T-helper 17 cell (primary cell): ENCODE measurements around the gene GRPEL1. TPM values are rescaled to one million over a fixed set of nuclear protein-coding genes. Genes with fewer than 3 reads are reported as not detected.

ENCODE experiments used
- ATAC-seq: fragments of 150-1000 bp; cut with Tn5 transposase; 2 replicates; pipeline ENCODE4 v1.10.0; 2021; ENCODE audit warnings: mild to moderate bottlenecking, moderate library complexity
- DNase-seq, 3 donors: peaks; one replicate each; pipeline versions ENCODE4 v3.0.0 to v3.0.0-alpha.2; 2020 to 2021
- H3K9me3 ChIP-seq: one replicate; pipeline ENCODE4 v1.7.0; 2013; ENCODE audit warnings: low read length, mild to moderate bottlenecking; ENCODE audit not compliant: control insufficient read depth, poor library complexity, severe bottlenecking
- H3K27ac Mint-ChIP-seq: one replicate; pipeline ENCODE4 v1.8.0; 2022; ENCODE audit warnings: mild to moderate bottlenecking, moderate library complexity, mixed read lengths
- H3K27me3 Mint-ChIP-seq: one replicate; pipeline ENCODE4 v1.8.0; 2022; ENCODE audit warnings: mixed read lengths
- H3K36me3 Mint-ChIP-seq: one replicate; pipeline ENCODE4 v1.8.0; 2022; ENCODE audit warnings: low read depth, mixed read lengths
- H3K4me1 Mint-ChIP-seq: one replicate; pipeline ENCODE4 v1.8.0; 2022; ENCODE audit warnings: mild to moderate bottlenecking, mixed read lengths
- H3K4me3 Mint-ChIP-seq: one replicate; pipeline ENCODE4 v1.8.0; 2022; ENCODE audit warnings: mild to moderate bottlenecking, moderate library complexity, mixed read lengths
- total RNA-seq, 4 donors: library from RNA in 2 of 4; stranded (reverse) in 2 of 4; gene quantifications; one replicate each; pipeline ENCODE4 v1.2.3 and lab custom pipeline; 2022 to 2026

The GRPEL1 gene
- 10 to 100 TPM; 45.8 to 47.1 TPM for total RNA-seq
- total RNA-seq (lab: John Stamatoyannopoulos, UW) = 69.1 to 73.1 reads per million in 2 donors

DNA sequence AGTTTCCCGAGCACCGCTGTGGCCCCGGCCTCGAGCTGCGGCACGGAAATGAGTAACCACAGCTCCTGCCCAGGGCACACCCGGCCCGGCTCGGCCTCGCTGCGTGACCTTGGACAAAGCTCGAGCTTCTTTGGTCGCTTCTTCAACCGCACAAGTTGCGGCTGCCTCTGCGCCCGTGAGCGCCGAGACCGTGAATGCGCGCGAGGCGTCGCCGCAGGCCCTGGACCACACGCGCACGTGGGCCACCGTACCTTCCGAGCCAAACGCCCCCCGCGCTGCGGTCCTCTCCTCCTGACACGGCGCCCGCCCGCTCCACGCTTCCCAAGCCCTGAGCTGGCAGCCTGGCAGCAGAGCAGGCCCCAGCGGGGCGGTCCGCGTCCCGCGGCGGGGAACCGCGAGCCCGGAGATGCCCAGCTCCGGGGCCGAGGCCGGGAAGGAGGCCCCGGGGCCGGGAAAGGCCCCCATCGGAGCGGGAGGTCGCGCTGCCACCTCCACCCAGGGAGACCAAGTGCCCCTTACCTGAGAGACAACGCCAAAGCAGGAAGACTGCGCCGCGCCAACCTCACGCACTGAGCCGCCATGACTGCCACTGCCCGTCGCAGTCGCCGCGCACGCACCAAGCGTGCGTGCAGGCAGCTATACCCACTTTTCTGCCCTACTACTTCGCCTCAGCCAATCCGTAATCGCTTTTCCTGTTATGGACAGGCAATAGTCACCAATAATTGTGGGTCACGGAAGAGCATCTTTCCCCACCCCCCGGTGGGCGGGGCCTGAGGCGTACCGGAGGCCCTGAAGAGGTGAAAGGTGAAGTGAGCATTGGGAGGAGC is at the start of gene GRPEL1:
Gene GRPEL1, minus strand, starts transcription at position 613 of the 827 bp plus-strand sequence. Its CDS starts 32 bp downstream, at position 581.
- DNase-seq = peak; percentile 37 to 100 (median 100)
- Mint-ChIP-seq H3K27me3 (peaks cover 5% of the 10 kb centered on the region), H3K36me3 (peaks cover 3% of the 10 kb centered on the region), H3K4me1 (peaks cover 33% of the 10 kb centered on the region), H3K4me3 (peak within 1 kb of the TSS; percentile 96), H3K27ac (peak within 1 kb of the TSS; percentile 95)
- no peaks in the 10 kb centered on the region for H3K9me3 ChIP-seq
- ATAC-seq = peak; percentile 91

DNA sequence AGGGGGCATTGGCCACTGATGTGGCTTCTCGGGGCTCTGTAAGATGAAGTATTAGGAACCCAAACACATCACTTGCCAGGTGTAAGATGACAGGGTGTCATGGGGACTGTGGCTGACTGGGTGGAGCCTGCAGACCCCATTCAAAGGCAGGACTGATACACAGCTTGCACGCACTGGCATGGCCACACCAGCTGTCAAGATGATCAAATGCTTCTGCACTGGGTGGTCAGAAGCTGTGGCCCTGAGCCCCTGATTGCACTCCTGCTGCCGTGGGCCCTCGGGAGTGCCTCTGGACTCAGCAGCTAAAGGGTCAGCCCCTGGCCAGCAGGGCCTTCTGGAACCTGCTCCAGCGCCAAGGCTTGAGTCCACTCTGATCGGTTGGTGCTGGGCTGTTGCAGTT is 48.8 kb upstream of the GRPEL1 start:
- peaks cover 4% of the 10 kb centered on the region for H3K36me3 Mint-ChIP-seq
- peaks cover 15% of the 10 kb centered on the region for H3K27me3 Mint-ChIP-seq
- H3K9me3 ChIP-seq = no peaks in the 10 kb centered on the region
- H3K4me1 Mint-ChIP-seq = no peaks in the 10 kb centered on the region
- no peak overlapping the region for H3K27ac Mint-ChIP-seq
- DNase-seq = no peak
- H3K4me3 Mint-ChIP-seq = no peak overlapping the region
- ATAC-seq = no peak

DNA sequence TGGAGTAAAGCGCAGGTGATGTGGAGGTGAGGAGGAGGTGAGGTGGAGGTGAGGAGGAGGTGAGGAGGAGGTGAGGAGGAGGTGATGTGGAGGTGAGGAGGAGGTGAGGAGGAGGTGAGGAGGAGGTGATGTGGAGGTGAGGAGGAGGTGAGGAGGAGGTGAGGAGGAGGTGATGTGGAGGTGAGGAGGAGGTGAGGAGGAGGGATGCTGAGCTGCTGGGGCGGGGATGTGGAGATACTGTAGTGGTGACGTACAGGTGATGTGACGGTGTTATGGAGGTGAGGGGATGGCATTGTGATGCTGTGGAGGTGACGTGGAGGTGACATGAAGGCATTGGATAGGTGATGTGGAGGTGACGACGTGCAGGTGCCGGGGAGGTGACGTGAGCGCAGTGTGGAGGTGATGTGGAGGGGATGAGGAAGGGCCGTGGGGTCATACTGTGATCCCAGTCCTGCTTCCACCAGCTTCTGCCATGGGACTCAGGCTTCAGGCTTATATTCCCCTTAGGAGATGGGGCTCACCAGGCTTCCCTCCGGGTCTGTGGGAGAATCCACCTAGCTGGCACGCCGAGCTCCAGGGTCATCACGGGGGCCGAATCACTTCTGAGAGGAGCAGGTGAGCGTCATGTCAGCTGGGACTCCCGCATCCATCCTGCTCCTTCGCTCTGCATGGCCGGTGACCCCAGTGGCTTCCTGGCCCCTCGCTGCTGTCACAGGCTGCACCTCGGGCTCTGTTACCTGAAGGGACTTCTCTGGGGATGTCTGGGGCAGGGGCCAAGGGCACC is 47.9 kb upstream of the GRPEL1 start:
- no peak for DNase-seq
- Mint-ChIP-seq H3K27ac (no peak overlapping the region), H3K4me1 (no peaks in the 10 kb centered on the region), H3K27me3 (peaks cover 10% of the 10 kb centered on the region), H3K4me3 (no peak overlapping the region), H3K36me3 (peaks cover 4% of the 10 kb centered on the region)
- ATAC-seq = no peak
- no peaks in the 10 kb centered on the region for H3K9me3 ChIP-seq

DNA sequence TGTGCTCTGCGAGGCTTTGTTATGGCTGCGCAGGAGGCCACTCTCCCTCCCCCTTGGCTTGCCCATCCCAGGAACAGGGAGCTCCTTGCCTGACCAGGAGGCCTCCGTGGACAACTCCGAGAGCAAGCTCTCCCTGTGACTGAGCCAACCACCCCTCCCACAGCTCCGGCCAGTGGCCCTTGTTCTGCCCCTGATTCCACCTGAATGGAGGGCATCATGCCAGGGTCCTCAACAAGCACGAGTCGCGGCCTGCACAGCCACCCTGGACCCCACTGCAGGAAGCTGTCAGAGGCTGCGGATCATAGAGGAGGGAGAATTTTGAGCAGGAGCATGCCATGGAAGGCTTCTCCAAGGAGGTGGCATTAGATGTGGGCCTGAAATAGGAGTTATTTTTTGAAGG is 44.8 kb upstream of the GRPEL1 start:
- Mint-ChIP-seq H3K36me3 (no peaks in the 10 kb centered on the region), H3K27me3 (no peaks in the 10 kb centered on the region), H3K4me1 (peaks cover 2% of the 10 kb centered on the region), H3K27ac (no peak overlapping the region), H3K4me3 (no peak overlapping the region)
- no peak for DNase-seq
- no peaks in the 10 kb centered on the region for H3K9me3 ChIP-seq
- ATAC-seq = no peak

- Mint-ChIP-seq H3K27me3 (no peaks in the 10 kb centered on the region), H3K4me1 (peaks cover 2% of the 10 kb centered on the region), H3K27ac (no peak overlapping the region), H3K36me3 (no peaks in the 10 kb centered on the region), H3K4me3 (no peak overlapping the region)
- H3K9me3 ChIP-seq = no peaks in the 10 kb centered on the region
- ATAC-seq (no peak), DNase-seq (no peak)
These were observed 43.6 kb upstream of the GRPEL1 start for GRCh38 chr4:7111441-7111840.

GRCh38 chr4:7110546-7110945 is 42.7 kb upstream of the GRPEL1 start:
- ATAC-seq (no peak), DNase-seq (no peak)
- no peak overlapping the region for H3K4me3 Mint-ChIP-seq
- peaks cover 2% of the 10 kb centered on the region for H3K4me1 Mint-ChIP-seq
- no peaks in the 10 kb centered on the region for H3K27me3 Mint-ChIP-seq
- H3K27ac Mint-ChIP-seq = no peak overlapping the region
- no peaks in the 10 kb centered on the region for H3K36me3 Mint-ChIP-seq
- no peaks in the 10 kb centered on the region for H3K9me3 ChIP-seq

GRCh38 chr4:7109169-7109568 is 41.3 kb upstream of the GRPEL1 start:
- Mint-ChIP-seq H3K27me3 (no peaks in the 10 kb centered on the region), H3K36me3 (no peaks in the 10 kb centered on the region), H3K4me1 (peaks cover 4% of the 10 kb centered on the region), H3K27ac (no peak overlapping the region), H3K4me3 (no peak overlapping the region)
- no peaks in the 10 kb centered on the region for H3K9me3 ChIP-seq
- ATAC-seq = no peak
- DNase-seq = no peak

DNA sequence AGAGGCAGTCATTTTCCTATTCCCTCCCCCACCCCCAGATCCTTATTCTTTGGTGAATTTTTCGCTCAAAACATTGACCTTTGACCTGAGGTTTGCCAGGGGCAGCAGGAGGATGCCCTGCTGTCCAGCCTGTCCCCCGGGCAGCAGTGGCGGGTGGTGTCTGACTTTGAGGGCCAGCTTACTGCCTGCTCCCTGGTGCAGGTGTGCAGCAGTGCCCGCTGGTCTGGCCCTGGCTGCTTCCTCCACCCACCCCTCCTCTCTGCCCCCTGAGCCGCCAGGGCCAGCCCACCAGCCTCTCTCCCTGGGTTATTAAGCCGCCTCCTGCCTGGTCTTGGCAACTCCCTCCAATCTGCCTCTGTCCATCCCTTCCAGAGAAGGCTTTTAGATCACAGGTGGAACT is 40.8 kb upstream of the GRPEL1 start:
- Mint-ChIP-seq H3K4me1 (peaks cover 4% of the 10 kb centered on the region), H3K36me3 (no peaks in the 10 kb centered on the region), H3K4me3 (no peak overlapping the region), H3K27ac (no peak overlapping the region), H3K27me3 (no peaks in the 10 kb centered on the region)
- no peaks in the 10 kb centered on the region for H3K9me3 ChIP-seq
- DNase-seq = no peak
- ATAC-seq = no peak

GRCh38 chr4:7108046-7108625 is 40.3 kb upstream of the GRPEL1 start:
- ATAC-seq = no peak
- no peaks in the 10 kb centered on the region for H3K9me3 ChIP-seq
- no peaks in the 10 kb centered on the region for H3K27me3 Mint-ChIP-seq

GRCh38 chr4:7107166-7107905 is 39.5 kb upstream of the GRPEL1 start:
- no peaks in the 10 kb centered on the region for H3K9me3 ChIP-seq
- Mint-ChIP-seq H3K27me3 (no peaks in the 10 kb centered on the region), H3K36me3 (no peaks in the 10 kb centered on the region), H3K4me3 (no peak overlapping the region), H3K4me1 (peaks cover 8% of the 10 kb centered on the region), H3K27ac (no peak overlapping the region)
- DNase-seq = no peak
- ATAC-seq = no peak

More at GRCh38 chr4:7108046-7108625, 40.3 kb upstream of the GRPEL1 start:
- Mint-ChIP-seq H3K36me3 (no peaks in the 10 kb centered on the region), H3K27ac (no peak overlapping the region), H3K4me1 (peaks cover 8% of the 10 kb centered on the region), H3K4me3 (no peak overlapping the region)
- DNase-seq = no peak

- Mint-ChIP-seq H3K4me1 (peaks cover 15% of the 10 kb centered on the region), H3K36me3 (no peaks in the 10 kb centered on the region), H3K27ac (no peak overlapping the region), H3K4me3 (no peak overlapping the region), H3K27me3 (no peaks in the 10 kb centered on the region)
- ATAC-seq = no peak
- no peaks in the 10 kb centered on the region for H3K9me3 ChIP-seq
- no peak for DNase-seq
These were observed 37.4 kb upstream of the GRPEL1 start for GRCh38 chr4:7105276-7105675.

- Mint-ChIP-seq H3K36me3 (no peaks in the 10 kb centered on the region), H3K27ac (no peak overlapping the region), H3K4me3 (peak overlapping the region; percentile 55), H3K4me1 (peaks cover 15% of the 10 kb centered on the region), H3K27me3 (no peaks in the 10 kb centered on the region)
- DNase-seq = no peak
- H3K9me3 ChIP-seq = no peaks in the 10 kb centered on the region
- no peak for ATAC-seq
These were observed 36.6 kb upstream of the GRPEL1 start for GRCh38 chr4:7104366-7105031.
